Activated CD8-positive, alpha-beta memory T cell treated with anti-CD3 and anti-CD28 coated beads for 48 hours (primary cell): ENCODE results near the gene NUDCD2.
A peak's percentile ranks its signal among the peaks of the same experiment; 100 is the strongest.

ENCODE experiments used
- DNase-seq, 3 experiments: peaks; one replicate each; pipeline ENCODE4 v3.0.0-alpha.2; 2020; ENCODE audit warnings: low read depth in 2 of 3, low spot score in 2 of 3

The NUDCD2 gene, protein sequence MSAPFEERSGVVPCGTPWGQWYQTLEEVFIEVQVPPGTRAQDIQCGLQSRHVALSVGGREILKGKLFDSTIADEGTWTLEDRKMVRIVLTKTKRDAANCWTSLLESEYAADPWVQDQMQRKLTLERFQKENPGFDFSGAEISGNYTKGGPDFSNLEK

DNA sequence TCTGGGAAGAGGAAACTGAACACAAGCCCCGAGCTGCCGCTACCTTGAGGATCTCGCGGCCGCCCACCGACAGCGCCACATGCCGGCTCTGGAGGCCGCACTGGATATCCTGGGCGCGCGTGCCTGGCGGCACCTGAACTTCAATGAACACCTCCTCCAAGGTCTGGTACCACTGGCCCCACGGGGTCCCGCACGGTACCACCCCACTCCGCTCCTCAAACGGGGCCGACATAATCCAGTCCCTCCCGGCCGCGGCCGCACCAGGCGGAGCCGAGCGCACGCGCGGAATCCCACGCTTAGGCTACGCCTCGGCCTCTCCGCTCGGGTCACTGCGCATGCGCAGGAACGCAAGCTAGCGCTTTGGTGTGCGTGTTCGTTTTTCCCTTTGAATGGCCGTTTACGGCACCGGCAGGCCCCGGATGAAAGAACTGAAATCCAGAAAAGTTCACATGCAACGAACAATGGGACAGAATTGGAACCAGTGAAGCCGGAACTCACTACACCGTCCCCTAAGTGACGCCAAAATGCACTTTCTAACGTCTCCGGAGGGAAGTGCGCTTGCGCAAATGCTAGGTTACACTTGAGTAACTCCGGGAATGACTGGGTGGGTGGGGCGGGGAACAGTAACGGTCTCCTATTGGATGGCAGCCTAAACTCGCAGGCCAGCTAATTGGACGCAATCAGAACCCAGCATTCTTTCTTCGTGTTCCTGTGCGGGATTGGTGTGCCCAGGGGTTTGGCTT is at the start of gene NUDCD2:
NUDCD2 (minus strand) TSS at position 284 of the 743 bp plus-strand sequence; CDS start at position 232, 52 bp downstream.
- peak; percentile 86 to 96 (median 88) for DNase-seq

GRCh38 chr5:163509291-163509951 is 49.5 kb upstream of the NUDCD2 start:
- DNase-seq, result no peak

- DNase-seq, result no peak
These were observed 48.9 kb upstream of the NUDCD2 start for GRCh38 chr5:163508753-163509152.

DNA sequence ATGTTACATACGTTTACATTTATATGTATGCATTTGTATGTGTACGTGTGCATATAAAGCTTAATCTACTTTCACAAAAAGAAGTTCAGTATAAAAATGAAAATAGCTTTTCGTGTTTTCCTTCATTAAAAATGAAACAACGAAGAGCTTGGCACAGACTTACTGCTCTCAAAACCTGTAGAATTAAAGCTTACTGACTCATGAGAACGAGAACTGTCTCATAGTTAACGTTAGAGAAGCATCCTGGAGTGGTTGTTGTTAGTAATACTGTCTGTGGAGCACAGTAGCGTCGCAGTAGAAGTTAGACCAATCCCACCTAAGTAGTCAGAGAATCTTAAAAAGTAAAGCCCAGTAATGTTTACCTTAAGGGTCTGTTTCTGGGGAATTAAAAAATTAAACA is 46.8 kb upstream of the NUDCD2 start:
- DNase-seq, result no peak

- no peak for DNase-seq
These were observed 46.2 kb upstream of the NUDCD2 start for GRCh38 chr5:163506095-163506457.

DNA sequence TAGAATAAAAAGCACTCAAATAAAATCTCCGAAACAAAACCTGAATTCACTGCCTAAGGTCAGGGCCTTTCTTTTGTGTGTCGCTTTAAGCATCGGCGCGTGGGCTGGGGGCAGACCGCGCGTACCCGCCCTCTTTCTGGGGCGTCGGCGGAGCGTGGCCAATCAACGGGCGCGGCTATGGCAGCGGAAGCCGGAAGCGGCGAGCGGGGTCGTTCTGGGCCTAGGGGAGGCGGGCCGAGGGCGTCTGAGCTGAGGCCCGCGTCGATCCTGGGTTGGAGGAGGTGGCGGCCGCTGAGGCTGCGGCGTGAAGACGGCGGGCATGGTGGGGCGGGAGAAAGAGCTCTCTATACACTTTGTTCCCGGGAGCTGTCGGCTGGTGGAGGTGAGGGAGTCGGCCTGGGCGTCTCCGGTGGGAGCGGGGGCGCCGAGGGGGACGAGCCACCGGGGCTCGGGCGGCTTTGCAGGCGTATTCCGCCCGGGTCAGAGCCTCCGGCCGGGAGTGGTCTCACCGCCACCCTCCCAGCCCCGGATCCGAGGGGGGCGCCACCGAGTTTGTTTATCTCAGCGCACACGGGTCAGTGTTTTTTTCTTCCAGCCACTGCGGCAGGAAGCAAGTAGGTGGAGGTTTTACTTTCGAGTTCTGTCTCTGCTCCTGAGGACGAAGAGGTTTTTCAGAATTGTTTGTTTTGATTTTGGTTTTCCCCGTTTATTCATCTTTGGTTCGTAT is 45.6 kb upstream of the NUDCD2 start, which contains the start of gene MAT2B:
MAT2B (plus strand) TSS at position 252 of the 727 bp plus-strand sequence; CDS start at position 320, 68 bp downstream.
- peak; percentile 72 to 87 (median 86) for DNase-seq

- DNase-seq, result no peak
These were observed 45.1 kb upstream of the NUDCD2 start for GRCh38 chr5:163505049-163505367.

GRCh38 chr5:163504079-163504931 is 44.4 kb upstream of the NUDCD2 start:
- peak in 1 of 3 experiments; percentile 11 for DNase-seq

DNA sequence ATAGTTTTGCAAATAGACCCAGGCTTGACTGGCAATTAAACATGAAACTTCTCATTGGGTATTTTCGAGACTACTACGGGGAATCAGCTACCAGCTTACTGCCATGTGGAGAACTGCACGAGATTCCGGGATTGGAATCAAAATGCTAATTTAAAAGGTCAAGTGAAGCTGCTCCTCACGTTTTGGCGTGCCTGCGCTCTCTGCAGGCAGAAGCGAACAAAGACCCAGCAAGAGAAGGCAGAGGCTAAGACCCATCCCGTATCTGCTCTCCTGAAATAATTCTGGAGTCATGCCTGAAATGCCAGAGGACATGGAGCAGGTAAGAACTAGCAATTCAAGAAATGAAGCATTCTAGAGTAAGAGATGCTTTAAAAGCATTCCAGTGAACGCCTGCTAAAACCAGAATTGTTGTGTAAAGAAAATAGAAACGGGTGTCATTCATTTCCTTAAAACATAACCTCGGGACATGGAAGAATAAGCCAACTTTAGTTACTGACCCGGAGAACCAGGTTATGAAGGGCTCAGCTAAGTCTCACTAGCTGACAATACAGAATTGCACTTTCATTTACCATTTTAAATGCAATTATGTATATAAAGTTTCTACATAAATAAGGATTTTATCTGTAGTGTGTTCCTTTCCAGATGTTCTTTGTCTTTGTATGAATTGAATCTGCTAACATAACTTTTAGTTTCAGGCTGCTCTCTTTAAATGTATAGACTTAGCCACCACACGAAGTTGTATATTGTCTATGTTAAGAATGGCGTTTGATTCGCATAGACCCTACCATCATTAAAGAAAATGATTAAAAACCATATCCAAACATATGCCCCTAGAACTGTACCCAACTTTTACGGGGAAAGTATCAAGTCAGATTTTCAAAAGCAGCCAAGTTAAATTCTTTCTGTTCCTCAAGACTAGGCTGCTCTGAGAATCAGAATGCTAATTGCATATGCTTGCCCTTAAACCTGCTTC is 43.5 kb upstream of the NUDCD2 start:
- no peak for DNase-seq

DNA sequence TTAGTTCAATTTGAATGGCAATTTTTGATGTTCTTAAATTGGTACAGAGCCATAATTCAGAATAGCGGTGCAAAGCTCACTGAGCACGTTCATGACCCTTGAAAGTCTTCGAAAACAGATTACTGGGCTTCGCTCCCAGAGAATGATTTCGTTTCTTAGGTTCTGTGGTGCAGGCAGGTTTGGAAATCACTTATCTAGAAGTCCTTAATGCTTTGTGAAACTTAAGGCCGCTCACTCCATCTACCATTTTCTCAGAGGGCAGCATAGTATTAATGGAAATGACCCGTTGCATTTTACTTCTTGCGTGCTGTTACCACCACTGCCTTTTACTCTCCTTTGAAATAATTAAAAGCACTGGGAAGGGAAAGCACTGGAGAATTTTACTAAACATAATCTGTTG is 42.6 kb upstream of the NUDCD2 start:
- no peak for DNase-seq

DNA sequence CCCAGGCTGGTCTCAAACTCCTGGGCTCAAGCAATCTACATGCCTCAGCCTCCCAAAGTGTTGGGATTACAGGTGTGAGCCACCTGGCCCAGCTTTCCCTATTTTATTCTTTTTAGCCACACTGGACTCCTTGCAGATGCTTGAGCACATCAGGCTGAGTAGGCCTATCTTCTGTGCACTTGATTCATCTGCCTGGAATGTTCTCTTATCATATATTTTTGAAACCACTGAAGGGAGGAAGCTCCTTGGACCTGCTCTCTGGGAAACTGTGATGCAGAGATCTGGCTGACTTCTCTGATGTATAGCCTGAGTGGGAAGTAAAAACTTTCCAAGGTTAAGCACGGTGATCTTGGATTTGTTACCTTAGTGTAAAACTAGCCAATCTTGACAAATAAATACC is 39.0 kb upstream of the NUDCD2 start:
- no peak for DNase-seq

- DNase-seq, result no peak
These were observed 37.4 kb upstream of the NUDCD2 start for GRCh38 chr5:163497315-163497714.

DNA sequence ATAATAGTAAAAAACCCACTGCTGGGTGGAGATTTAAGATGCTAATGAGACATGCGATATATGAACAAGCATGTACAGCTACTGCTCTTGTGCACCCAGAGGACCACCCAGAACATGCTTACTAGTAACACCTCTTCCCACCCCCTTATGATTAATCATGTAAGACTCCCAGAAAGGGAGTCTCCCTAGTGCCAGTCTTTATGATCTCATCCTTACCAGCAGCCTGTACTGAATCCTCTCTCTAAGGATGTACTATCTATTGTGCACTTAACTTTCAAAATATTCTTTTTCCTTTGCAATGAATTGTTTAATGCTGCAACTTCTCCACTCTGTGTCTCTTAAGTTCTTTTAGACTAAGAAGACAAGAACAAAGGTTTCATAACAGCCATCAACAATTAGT is 36.4 kb upstream of the NUDCD2 start:
- DNase-seq, result no peak

GRCh38 chr5:163489745-163490075 is 29.8 kb upstream of the NUDCD2 start:
- no peak for DNase-seq

DNA sequence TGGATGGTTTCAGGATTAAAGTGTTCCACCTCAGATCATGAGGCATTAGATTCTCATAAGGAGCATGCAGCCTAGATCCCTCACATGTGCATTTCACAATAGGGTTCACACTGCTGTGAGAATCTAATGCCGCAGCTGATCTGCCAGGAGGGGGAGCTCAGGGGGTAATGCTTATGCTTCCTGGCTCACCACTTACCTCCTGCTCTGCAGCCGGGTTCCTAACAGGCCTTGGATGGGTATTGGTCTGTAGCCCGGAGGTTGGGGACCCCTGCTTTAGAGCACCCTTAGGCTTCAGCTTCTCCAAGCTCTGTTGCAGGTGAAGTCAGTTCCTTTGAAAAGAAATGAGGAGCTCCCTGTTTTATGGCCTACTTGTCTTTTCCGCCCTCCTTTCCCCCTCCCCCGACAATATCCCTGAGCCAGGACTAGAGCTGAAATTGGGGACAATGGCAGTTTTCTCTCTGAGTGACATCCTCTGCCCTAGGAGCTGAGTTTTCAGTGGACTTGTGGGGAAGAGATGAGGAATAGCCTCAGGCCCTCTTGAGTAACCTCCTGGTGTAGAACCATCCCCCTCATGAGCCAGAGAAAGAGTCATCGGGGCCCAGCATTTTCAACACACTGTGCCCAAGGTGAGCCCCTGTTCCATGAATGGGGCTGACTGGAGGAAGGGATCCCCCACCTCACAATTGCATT is 29.3 kb upstream of the NUDCD2 start:
- no peak for DNase-seq

GRCh38 chr5:163478982-163479271 is 19.0 kb upstream of the NUDCD2 start:
- no peak for DNase-seq

DNA sequence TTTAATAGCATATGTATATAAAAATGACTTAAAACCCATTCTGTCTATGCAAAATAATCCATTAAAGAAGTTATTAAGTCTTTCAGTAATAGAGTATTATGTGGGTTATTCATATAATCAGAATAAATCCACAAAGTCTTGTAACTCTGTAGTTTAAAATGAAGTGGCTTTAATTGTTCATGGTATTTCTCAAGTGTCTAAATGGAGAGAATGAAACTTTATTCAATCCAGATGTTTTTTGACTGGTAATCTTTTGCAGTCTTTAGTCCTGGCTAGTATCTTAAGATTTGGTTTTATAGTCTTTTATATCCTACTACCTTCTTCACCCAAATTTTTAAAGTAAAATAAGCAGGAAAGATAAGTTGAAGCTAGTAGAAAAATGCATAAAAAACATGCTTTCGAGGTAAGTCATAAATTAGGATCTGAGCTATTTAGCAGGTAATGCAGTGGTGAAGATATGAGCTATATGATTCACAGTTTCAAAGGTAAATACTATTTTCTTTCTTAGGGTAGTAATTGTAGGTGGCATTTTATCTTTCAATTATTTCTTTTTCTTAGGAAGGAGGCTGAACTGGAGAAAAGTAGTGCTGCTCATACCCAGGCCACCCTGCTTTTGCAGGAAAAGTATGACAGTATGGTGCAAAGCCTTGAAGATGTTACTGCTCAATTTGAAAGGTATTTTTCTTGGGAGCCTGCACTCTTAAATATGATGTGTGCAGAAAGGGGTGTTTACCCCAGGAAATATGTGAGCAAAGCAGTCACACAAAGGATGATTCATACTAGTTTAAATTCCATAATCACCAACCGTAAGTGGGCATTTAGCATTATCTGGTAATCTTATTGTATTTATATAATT is 18.5 kb upstream of the NUDCD2 start:
- no peak for DNase-seq

DNA sequence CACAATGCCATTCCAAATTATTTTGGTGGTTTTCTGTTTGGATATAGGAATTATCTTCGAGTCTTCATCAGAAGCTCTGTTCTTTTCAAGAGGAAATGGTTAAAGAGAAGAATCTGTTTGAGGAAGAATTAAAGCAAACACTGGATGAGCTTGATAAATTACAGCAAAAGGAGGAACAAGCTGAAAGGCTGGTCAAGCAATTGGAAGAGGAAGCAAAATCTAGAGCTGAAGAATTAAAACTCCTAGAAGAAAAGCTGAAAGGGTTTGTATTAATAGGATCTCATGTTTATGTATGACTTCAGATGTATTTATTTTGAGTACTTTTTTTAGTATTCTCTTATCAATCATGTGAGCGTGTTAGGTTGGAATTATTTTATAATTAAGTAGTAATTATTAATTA is 15.5 kb upstream of the NUDCD2 start:
- no peak for DNase-seq
